EL (cell line): ENCODE measurements around the gene RBM41.
"Not testable (repeated sequence)": the region's sequence is repeated elsewhere in the genome, so short reads cannot be mapped to it uniquely, and the experiment has no call there.

Experiments used
- DNase-seq: peaks from one replicate; pipeline ENCODE4 v3.0.0-alpha.2; 2016

RBM41 gene

DNA sequence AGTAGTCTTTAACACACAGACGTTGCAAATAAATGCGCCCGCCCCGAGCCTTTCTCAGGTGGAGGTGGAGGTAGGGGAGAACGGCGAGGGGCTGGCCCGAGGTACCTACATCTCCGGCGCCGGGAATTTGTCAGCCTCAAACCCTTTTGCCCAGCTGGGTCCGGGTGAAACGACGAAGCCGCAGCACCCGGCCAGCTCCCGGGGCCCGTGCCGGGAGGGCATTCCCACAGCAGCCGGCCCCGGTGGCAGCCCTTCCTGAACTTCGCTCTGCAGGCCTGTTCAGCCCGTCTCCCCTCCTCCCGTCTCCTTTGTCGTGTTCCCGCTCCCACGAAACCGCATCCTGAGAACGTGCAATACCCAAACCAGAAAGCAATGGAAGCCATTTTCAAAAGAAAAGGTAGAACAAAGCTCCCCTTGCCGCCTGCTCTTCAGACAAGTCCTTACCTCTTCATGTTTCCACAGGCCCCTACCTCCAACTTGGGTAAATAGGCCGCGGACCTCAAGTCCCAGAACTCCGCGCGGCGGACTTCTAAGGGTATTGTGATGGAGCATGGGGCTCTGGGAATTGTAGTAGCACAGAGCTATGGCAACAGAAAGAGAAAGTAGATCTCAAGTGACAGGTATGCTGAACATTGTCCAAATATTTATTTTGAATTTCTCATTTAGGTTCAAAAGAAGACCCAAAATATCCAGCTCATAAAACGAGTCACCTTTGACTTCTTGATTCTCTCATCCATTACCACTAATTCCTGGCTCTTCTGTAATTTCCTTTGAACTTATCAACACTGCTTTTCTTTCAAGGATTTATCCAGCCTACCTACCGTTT lies at the start of gene RBM41:
TSS of gene RBM41 (minus strand) at position 501 of the 826 bp plus-strand sequence. CDS start at position 452, 49 bp downstream.
- DNase-seq = peak; percentile 68

DNA sequence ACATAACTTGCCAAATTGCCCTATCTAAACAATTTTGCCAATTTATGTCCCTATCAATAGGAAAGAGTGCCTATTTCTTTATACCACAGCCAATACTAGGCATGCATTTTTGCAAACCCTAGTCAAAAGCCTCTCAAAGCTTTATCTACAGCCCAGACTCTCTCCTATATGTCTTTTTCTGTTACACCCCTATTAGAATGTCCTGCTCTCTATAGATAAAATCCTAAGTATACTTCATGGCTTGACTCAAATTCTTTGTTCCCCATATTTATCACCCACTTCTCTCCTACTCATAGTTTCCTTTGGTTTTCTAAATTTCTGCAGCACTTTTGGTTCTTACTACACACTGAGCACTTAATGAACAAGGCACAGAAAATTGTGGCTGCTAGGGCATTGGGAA lies 49.6 kb upstream of the RBM41 start:
- DNase-seq = no peak

DNA sequence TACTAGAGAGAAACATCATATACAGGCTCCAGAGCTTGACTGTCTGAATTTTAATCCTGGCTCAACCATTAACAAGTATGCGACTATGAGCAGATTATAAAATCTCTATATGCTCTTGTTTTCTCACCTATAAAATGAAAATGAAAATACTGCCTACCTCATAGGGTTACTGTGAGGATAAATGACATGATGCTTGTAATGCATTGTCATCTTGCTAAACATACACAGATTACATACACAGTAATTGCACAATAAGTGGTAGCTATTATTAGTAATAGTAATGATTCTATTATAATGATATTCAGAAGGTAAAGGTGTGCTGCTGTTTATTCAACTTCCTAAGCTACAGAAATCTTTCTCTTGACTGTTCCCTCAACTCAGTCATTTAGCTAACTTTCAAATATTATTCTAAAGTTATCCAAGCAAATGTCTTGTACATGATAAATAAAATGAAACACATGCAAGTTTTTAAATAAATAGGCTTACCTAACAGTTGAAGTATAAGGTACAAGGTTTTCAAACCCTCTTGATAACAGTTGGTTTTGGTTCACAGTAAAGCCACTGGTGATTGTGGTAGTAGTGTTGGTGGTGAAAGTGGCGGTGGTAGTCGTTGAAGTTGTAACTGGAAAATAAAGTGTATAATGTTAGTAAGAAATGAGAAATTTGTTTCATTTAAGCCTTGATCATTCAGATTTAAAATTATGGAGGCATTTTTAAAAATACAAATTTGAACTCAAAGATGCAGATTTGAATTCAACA lies 48.7 kb upstream of the RBM41 start:
- no peak for DNase-seq

DNA sequence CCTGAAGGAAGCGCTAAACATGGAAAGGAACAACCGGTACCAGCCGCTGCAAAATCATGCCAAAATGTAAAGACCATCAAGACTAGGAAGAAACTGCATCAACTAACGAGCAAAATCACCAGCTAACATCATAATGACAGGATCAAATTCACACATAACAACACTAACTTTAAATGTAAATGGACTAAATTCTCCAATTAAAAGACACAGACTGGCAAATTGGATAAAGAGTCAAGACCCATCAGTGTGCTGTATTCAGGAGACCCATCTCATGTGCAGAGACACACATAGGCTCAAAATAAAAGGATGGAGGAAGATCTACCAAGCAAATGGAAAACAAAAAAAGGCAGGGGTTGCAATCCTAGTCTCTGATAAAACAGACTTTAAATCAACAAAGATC lies 39.0 kb upstream of the RBM41 start:
- not testable (repeated sequence) for DNase-seq

DNA sequence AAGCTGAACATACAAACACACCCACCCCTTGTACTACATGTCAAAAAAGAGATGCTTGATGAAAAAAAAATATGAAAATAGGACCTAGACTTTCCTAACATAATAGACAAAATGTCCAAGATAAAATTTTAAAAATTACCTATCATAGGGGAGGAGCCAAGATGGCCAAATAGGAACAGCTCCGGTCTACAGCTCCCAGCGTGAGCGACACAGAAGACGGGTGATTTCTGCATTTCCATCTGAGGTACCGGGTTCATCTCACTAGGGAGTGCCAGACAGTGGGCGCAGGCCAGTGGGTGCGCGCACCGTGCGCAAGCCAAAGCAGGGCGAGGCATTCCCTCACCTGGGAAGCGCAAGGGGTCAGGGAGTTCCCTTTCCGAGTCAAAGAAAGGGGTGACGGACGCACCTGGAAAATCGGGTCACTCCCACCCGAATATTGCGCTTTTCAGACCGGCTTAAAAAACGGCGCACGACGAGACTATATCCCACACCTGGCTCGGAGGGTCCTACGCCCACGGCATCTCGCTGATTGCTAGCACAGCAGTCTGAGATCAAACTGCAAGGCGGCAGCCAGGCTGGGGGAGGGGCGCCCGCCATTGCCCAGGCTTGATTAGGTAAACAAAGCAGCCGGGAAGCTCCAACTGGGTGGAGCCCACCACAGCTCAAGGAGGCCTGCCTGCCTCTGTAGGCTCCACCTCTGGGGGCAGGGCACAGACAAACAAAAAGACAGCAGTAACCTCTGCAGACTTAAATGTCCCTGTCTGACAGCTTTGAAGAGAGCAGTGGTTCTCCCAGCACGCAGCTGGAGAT lies 37.2 kb upstream of the RBM41 start:
- DNase-seq = not testable (repeated sequence)

DNA sequence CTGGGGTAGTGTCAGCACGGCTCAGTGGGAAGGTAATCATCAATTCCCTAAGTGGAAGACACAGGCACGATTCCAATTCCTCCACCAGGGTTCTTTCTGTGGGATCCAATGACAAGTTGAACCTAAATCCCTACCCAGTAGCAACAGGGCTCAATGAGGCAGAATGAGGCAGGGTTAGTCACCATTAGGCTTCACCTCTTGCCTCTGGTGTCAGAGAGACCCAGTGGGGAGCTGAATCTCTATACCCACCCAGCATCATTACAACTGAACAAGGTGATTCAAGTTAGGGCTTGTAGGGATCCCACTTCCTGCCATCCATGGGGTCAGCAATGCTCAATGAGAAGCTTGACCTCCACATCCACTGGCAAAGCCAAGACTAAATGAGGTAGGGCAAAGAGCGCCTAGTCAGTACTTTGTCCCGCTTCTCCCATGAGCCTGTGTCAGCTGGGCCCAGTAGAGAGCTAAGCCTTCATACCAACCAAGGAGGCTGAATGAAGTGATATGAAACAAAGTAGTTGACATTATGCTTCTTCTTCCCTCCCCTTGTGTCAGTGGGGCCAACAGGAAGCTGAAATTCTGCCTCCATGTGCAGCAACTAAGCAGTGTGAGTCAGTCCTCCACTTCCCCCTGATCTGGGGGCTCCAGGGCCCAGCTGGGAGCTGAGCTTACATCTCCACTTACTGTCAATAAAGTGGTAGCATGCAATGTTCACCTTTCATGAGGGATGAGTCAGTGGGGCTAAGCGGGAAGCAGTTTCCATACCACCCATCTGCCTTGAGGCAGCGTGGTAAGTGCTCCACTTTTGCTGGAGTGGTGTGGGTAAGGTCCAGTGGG lies 36.4 kb upstream of the RBM41 start:
- peak; percentile 4 for DNase-seq

DNA sequence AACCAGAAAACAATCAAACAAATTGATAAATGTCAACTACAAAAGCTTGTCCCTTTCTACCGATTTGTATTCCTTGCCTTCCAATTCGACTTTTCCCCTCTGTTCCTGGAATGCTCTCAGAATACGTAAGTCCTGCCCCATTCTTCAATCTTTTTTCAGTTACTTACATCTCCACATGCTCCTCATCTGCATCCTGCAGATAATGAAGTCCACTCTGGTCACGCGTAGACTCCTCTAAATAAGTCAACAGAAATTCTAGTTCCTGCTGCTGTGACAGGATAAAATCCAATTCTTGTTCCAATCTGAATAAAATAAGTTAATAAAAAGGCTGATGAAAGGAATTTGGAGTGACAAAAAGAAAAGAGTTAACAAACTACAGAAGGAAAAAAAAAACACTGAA lies 34.4 kb upstream of the RBM41 start:
- no peak for DNase-seq

DNA sequence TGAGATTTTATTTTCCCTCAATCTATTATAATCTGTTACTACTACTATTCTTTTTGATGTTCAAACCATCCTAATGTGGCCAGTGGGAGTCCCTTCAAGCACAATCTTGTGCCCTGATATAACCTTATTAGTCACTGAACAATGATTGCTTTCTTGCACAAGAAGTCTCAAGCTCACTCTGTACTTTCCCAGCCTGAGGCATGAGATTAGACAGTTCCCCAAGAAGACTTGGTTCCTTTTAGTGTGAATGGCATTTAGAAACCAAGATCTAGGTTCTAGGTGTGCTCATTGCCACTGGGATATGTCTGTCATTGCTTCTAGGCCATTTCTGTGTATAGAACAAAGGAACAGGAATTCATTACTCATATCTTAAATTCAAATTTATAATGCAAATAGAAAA lies 28.0 kb upstream of the RBM41 start:
- peak; percentile 0 for DNase-seq

DNA sequence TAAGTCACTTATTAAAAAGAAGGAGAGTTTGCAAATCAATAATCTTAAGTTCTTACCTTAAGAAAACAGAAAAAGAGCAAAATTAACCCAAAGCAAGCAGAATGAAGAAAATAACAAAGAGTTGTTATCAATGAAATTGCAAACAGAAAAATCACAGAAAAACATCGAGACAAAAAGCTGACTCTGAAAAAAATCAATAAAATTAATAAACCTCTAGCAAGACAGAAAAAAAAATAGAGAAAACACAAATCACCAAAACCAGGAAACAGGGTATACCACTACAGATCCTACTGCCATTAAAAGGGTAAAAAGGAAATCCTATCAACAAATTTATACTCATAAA lies 17.3 kb upstream of the RBM41 start:
- no peak for DNase-seq

DNA sequence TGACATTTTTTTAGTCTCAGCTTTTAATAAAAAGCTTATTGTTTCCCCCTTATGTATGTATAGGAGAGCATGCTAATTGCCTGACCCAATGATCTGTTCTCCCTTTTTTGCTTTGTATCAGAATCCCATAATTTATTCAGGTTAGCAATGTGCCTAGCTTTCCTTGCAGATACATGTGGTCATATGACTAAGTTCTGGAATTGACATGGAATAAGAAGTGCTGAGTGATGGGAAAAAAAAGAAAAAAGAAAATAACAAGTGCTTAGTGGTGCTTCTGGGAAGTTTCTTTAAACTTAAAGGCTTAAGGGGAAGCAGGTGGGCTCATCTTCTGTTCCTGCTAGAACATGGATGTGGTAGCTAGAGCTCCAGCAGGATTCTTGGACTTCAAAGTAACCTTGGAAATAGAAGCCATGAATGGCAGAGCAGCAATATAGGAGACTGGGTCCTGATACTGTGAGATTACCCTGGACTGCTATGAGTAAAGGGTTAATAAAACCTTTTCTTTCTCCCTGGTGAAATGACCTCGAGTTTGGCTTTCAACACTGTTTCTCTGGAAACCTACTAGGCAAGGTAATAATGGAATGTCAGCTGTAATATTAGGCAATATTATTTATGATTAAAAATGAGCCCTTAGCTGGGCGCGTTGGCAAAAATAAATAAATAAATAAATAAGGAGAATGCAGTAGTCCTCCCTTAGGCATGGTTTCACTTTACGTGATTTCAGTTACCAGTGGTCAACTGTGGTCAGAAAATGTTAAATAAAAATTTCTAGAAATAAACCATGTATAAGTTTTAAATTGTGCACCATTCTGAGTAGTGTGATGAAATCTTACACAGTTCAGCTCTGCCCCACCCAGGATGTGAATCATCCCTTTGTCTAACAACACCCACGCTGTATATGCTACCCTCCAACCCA lies 16.7 kb upstream of the RBM41 start:
- peak; percentile 43 for DNase-seq

DNA sequence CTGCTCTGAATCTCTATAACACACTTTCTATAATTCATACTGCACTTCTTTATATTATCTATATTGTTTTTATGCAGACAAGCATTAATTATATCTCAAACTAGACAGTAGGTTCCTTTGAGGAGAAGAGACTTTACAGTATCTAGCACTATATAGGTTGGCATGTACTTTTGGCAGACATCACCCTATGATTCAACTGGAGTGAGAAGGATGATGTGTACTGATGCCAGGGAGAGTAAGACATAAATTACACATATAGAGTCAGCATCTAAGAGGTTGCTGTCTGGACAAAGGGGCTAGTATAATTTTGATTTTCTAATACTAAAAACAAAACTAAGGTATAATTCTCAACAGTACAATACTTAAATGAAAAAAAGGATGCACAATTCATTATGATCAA lies 5.1 kb upstream of the RBM41 start:
- no peak for DNase-seq

DNA sequence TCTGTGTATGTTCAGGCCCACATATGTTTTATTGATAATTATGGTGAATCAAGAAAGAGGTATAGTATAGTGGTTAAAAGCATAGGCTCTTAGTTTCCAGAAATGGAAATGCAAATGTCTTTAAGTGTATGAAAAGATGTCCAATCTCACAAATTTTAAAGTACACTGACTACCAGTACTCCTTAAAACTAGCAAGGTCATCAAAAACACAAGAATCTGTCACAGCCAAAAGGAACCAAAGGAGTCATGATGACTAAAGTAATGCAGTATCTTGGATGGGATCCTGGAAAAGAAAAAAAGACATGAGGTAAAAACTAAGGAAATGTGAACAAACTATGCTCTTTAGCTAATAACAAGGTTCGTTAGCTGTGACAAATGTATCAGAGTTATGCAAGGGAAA lies 661 bp upstream of the RBM41 start:
- DNase-seq = no peak

DNA sequence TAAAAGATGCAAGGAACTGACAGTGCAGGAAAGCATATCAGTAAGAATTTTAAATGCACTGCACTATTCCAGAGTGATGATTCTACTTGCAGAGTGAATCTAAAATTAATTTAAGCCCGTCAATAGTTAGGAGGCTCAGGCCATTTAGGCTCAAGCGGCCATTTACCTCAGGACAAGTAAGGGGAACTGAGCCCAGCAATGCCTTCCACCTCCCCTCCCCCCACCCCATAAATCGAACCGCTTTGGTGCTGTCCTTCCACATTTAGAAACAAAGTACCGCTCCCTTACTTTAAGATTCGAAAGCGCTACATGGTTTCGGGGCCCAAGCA lies 665 bp downstream of the RBM41 start:
- DNase-seq = peak; percentile 1

DNA sequence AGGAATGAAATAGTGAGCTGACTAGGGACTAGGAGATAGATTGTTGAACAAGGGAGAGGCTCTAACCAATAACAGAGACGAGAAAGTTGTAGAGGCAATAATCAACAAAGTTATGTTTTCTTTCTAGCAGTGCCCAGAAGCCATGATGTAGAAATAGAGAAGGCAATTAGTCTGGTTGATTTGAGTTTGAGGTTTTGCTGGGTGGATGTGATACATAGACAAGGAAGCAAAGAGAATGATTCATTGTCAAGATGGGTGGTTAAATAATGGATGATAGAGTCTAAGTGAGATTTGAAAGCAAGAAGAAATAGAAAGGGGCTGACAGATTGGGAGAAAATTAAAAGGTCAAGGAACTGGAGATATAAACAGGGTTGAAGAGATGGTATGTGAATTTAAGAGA lies 11.2 kb downstream of the RBM41 start:
- DNase-seq = no peak

DNA sequence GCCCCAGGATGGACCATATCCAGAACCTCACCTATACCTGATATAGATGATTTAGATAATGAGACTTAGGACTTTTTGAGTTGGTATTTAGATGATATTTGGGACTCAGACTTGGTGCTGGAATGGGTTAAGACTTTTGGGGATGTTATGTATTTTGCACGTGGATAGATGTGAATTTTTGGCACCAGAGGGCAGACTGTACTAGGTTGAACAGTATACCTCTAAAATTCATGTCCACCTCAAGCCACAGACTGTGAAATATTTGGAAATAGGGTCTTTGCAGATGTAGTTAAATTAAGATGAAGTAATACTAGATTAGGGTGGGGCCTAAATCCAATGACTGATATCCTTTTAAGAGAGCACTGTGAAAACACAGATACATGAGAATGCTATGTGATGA lies 15.6 kb downstream of the RBM41 start:
- peak; percentile 0 for DNase-seq

DNA sequence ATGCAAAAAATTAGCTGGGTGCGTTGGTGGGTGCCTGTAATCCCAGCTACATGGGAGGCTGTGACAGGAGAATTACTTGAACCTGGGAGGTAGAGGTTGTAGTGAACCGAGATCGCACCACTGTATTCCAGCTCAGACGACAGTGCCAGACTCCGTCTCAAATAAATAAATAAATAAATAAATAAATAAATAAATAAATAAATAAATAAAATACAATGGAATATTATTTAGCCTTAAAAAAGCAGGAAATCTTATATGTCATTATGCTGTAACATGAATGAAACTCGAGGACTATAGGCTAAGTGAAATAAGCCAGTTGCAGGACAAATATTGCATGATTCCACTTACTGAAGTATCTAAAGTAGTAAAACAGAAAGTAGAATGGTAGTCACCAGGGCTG lies 42.5 kb downstream of the RBM41 start:
- no peak for DNase-seq

DNA sequence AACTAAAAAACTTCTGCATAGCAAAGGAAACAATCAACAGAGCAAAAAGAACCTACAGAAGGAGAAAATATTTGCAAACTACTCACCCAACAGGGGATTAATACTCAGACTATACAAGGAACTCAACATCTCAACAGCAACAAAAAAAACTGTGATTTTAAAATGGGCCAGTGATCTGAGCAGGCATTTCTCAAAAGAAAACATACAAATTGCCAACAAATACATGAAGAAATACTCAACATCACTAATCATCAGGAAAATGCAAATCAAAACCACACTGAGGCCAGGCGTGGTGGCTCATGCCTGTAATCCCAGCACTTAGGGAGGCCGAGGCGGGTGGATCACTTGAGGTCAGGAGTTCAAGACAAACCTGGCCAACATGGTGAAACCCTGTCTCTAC lies 60.9 kb downstream of the RBM41 start:
- not testable (repeated sequence) for DNase-seq

DNA sequence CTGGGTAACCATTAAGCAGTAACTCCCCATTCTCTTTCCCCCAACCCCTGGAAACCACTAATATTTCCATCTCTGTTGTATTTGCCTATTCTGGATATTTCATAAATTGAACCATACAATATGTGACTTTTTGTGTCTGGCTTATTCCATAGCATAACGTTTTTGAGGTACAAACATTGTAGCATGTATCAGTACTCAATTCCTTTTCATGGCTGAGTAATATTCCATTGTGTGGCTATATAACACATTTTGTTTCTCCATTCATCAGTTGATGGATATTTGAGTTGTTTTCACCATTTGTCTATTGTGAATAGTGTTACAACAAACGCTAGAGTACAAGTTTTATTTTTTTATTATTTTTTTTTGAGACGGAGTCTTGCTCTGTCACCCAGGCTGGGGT lies 63.6 kb downstream of the RBM41 start:
- no peak for DNase-seq

DNA sequence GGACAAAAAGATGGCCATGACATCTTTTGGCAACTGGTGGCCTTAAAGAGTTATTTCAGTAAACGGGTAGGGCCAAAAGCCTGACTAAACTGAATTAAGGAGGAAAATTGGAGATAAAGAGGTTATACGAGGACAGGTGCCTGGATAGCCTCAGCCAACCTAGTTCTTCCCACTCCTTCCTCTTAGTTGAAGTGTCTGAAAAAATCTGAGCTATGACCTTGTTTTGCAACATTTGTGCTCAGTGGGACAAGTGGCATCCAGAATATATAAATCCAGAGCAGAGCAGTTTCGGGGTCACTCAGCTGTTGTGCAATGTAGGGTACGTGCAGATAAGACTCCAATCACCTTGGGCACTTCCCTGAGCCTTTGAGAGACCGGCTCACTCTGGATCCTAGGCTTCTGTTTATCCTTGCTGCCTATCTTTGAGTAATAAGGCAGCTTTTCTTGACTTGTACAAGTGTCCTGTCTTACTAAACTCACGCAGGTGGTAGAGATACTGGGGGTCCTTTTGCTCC lies 68.4 kb downstream of the RBM41 start:
- DNase-seq = no peak

DNA sequence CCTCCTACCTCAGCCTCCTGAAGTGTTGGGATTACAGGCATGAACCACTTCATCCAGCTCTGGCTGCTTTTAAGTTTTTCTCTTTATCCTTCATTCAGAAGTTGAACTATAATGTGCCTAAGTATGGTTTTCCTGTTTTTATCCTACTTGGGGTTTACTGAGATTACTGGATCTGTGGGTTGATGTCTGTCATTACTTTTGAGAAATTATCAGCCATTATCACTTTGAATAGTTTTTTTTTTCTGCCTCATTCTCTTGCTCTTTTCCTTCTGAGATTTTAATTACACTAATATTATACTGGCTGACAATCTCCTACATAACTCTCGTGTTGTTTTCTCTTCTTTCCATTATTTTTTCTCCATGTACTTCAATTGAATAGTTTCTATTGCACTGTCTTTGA lies 71.0 kb downstream of the RBM41 start:
- DNase-seq = no peak

DNA sequence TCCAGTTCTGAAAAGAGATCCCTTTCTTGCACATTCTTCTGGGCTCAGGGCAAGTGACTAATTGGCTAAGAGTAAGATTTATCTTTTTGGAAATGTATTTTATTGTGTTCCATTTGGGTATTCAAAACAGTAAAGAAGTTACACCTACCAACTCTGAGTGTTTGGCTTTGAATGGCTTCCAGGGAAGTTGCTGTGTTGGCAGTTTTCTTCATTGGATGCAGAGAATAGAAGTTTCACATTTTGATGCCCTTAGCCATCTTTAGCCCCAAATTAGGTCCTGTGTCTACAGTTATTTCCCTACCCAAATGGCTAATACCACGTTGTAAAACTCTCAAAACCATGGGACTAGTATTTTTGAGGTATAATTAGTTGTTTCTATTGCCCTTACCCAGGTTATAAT lies 88.9 kb downstream of the RBM41 start:
- no peak for DNase-seq
